HG03571 (cell line): ENCODE results near the gene PDE6A.

Experiments
- ATAC-seq: cut with Tn5 transposase; IDR thresholded peaks from one replicate; pipeline ENCODE4 v1.9.1; 2021; ENCODE audit not compliant: unreplicated experiment

Gene PDE6A

GRCh38 chr5:149820536-149821510 is 123.8 kb downstream of the PDE6A start:
- ATAC-seq: no peak

DNA sequence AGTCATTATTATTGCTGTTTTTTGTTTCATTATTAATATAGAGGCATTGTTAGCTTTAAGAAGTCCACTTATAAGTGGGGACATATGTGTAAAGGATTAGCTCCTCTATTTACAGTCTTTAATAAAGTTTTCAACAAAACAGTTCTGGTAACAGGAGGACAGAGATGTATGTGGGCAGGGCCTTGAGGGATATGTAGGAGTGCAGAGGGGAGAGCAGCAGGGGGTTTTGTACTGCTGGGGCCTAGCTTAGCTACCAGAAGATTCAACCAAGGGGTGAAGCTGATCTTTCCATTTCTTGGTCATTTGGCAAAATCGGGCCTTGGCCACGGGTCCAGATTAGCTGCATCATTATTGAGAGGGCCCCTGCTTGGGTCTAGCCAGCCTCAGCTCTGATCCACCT is 124.6 kb downstream of the PDE6A start:
- ATAC-seq: no peak

DNA sequence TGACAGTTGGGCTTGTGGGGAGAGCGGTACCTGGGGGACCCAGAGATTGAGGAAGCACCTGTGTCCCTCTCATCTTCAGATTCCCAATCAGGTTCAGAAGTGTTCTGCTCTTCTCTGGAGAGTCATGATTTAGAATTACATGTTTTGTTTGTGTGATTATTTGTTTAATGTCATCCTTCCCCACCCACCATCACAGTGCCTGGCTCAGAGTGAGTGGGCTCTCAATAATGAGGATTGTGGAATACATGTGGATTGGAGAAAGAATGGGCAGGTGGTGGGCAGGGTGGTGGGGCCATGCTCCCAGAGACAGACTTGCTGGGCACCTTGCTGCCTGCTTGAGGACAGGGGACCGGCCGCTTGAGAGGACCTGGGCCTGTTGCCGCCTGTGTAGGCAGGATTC is 126.5 kb downstream of the PDE6A start:
- no peak for ATAC-seq

GRCh38 chr5:149817539-149818060 is 127.0 kb downstream of the PDE6A start:
- no peak for ATAC-seq

DNA sequence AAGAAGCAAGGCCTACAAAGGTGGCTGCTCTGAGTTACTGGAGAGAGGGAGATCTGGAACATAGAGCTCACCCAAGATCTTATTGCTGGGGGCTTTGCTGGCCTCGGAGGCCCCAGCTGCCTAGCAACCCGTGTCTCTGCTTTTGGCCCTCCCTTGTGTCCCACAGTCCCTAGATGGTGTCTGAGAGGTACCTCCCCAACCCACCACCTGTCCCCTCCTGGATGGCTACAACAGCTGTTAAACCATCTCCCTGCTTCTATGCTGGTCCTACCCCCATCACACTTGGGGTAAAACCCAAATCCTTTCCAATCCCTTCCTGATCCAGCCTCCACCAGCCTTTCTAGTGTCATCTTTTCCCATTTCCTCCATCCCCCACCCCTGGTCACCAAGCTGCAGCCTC is 127.9 kb downstream of the PDE6A start:
- ATAC-seq: no peak

- ATAC-seq: no peak
Measured at GRCh38 chr5:149811453-149811852, 133.1 kb downstream of the PDE6A start.

DNA sequence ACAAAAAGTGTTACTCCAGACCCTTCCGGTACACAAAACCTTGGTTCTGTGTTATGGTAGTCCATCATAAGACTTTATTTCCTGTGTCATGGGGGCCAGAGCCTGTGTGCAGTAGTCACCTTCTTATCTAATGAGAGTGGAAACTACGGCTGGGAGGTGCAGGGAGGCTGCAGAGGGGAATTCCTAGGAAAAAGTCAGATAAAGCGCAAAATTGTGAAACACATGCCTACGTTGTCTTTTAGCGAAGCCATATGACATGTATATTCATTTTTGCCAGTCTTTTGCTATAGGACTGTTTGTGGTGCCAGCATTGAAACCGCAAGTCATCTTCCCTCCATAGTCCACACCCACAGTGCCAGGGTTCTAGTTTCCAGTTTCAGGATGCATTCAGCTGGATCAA is 133.7 kb downstream of the PDE6A start:
- no peak for ATAC-seq

DNA sequence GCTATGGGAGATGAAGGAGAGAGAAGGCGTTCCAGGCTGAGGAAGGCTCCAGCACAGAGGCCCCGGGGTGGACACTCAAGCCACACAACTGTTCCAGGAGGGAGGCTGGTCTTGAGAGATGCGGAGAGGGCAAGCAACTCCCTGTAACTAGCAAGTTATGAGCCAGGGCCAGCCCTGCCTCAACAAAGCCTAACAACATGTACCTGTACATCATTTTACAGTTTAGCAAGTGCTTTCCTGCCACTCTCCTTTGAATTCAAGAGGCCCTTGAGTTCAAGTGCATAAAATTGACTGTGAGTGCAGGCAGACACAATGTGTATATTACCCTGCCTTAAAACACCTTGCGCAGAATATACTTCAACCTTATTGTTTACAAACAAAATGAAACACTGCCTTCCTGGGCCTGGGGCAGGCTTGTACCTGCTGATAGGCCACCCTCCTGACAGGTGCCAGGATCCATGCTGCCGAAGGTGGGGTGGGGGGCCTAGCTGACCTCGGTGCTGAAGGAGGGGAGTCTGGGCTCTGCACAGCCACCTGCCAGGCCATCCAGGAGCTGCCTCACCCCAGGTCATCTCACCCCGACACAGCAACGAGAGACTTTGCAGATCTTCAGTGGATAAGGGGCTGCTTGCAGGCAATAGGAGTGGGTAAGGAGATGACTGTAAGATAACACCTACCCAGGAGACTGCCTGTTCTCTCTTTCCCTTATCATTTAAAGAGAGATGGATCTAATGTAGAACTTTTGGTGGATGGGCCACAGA is 134.5 kb downstream of the PDE6A start:
- ATAC-seq: no peak

- no peak for ATAC-seq
Measured at GRCh38 chr5:149808264-149808982, 136.2 kb downstream of the PDE6A start.
